ENCODE results near the gene CCND1.

CCND1 gene

GRCh38 chr11:69654660-69655478, 13.9 kb downstream of the CCND1 start:
- no peak for DNase-seq

GRCh38 chr11:69655479-69656428, 14.8 kb downstream of the CCND1 start:
- DNase-seq: no peak

GRCh38 chr11:69656536-69657455, 15.8 kb downstream of the CCND1 start:
- DNase-seq: no peak

GRCh38 chr11:69657456-69657910, 16.5 kb downstream of the CCND1 start:
- no peak for DNase-seq

- DNase-seq: no peak
Measured at GRCh38 chr11:69657911-69658625, 17.1 kb downstream of the CCND1 start.

- no peak for DNase-seq
Measured at GRCh38 chr11:69658626-69659450, 17.9 kb downstream of the CCND1 start.

GRCh38 chr11:69659591-69659990, 18.6 kb downstream of the CCND1 start:
- DNase-seq: no peak

GRCh38 chr11:69660001-69660500, 19.1 kb downstream of the CCND1 start:
- DNase-seq: no peak

- no peak for DNase-seq
Measured at GRCh38 chr11:69661413-69661715, 20.4 kb downstream of the CCND1 start.

- DNase-seq: peak; percentile 50
Measured at GRCh38 chr11:69662021-69662698, 21.2 kb downstream of the CCND1 start.

- no peak for DNase-seq
Measured at GRCh38 chr11:69662806-69663205, 21.9 kb downstream of the CCND1 start.

- DNase-seq: no peak
Measured at GRCh38 chr11:69663326-69663725, 22.4 kb downstream of the CCND1 start.

- DNase-seq: no peak
Measured at GRCh38 chr11:69664103-69664775, 23.3 kb downstream of the CCND1 start.

- no peak for DNase-seq
Measured at GRCh38 chr11:69664901-69665300, 23.9 kb downstream of the CCND1 start.

GRCh38 chr11:69665669-69666068, 24.7 kb downstream of the CCND1 start:
- DNase-seq: no peak

- DNase-seq: no peak
Measured at GRCh38 chr11:69666261-69666660, 25.3 kb downstream of the CCND1 start.

- DNase-seq: no peak
Measured at GRCh38 chr11:69666752-69667536, 26.0 kb downstream of the CCND1 start.

GRCh38 chr11:69667619-69668604, 27.0 kb downstream of the CCND1 start:
- no peak for DNase-seq

All from hematopoietic multipotent progenitor cell treated with erythropoietin and hydrocortisone succinate and interleukin-3 and kit ligand, for 6 days (in vitro differentiated cells).